HUDEP-2 (cell line): ENCODE data around the gene POGZ.

Experiments used
- DNase-seq, 76 experiments: peaks; one replicate each; lab custom pipeline; 2025; ENCODE audit not compliant: unreplicated experiment in 76 of 76; lab: John Stamatoyannopoulos, UW

The POGZ gene, protein sequence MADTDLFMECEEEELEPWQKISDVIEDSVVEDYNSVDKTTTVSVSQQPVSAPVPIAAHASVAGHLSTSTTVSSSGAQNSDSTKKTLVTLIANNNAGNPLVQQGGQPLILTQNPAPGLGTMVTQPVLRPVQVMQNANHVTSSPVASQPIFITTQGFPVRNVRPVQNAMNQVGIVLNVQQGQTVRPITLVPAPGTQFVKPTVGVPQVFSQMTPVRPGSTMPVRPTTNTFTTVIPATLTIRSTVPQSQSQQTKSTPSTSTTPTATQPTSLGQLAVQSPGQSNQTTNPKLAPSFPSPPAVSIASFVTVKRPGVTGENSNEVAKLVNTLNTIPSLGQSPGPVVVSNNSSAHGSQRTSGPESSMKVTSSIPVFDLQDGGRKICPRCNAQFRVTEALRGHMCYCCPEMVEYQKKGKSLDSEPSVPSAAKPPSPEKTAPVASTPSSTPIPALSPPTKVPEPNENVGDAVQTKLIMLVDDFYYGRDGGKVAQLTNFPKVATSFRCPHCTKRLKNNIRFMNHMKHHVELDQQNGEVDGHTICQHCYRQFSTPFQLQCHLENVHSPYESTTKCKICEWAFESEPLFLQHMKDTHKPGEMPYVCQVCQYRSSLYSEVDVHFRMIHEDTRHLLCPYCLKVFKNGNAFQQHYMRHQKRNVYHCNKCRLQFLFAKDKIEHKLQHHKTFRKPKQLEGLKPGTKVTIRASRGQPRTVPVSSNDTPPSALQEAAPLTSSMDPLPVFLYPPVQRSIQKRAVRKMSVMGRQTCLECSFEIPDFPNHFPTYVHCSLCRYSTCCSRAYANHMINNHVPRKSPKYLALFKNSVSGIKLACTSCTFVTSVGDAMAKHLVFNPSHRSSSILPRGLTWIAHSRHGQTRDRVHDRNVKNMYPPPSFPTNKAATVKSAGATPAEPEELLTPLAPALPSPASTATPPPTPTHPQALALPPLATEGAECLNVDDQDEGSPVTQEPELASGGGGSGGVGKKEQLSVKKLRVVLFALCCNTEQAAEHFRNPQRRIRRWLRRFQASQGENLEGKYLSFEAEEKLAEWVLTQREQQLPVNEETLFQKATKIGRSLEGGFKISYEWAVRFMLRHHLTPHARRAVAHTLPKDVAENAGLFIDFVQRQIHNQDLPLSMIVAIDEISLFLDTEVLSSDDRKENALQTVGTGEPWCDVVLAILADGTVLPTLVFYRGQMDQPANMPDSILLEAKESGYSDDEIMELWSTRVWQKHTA (N-terminal part only)

DNA sequence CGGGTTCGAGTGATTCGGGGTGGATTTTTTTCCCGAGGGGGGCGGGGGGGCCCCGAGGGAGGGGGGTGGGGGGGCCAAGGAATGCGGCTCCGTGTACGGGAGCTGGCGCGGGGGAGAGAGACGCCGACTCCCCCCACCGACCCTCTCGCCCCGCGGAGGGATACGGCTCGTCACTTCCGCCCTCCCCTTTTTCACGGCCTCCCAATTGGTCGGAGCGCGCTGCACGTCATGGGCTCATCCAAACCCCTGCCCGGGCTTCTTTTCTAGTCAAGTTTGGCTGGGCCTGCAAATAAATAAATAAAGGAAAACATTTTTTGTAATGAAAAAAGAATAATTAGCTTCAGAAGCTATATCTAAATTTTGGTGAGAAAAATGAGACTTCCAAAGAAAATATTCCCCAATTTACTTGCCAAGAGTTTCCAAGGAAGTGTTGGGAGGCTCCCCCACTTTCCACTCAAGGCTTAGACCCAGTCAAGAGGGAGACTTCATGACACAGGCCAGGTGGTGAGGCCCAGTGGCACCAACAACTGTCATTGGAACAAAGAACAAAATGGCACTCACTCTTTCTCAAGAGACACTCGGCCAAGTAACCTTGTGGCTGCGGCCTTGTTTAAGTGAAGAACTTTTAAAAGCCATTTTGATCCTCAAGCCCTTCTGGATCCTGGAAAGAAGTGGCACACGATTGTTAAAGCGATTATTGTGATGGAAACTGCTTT lies at the start of gene POGZ:
TSS of gene POGZ (minus strand) at position 164 of the 716 bp plus-strand sequence. CDS start 17,290 bp downstream, outside the sequence.
- DNase-seq: peak in 75 of 76 experiments; percentile 11 to 95 (median 90)

DNA sequence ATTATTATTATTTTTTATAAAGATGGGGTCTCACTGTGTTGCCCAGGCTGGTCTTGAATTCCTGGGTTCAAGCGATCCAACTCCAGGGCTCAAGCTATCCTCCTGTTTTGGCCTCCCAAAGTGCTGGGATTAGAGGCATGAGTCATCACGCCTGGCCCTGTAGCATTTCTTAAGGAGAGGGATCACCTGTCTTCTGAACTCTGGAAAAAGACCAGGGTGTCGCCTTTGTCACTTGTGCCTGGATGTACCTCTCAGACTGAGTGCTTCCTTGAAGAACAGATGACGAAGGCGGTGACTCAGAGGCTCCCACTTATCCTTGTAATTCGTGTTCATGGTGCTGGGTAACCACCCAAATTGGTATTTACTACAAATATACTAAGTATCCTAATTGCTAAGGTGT lies 49.5 kb upstream of the POGZ start:
- DNase-seq: no peak

DNA sequence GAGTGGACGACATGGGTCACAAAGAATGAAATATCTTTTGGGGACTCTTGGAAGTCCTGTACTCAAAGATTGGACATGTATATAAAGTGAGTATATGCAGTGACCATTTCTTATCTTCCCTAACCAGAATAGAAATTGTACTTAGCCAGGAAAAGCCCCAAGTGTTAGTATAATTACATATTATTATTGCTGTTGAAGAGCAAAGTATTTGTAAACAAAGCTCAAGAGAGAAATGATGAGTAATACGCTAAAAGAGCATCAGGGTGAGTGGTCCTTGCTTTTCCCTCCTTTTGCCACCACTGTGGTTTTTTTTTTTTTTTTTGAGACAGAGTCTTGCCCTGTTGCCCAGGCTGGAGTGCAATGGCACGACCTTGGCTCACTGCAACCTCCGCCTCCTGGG lies 45.5 kb upstream of the POGZ start:
- DNase-seq: no peak

DNA sequence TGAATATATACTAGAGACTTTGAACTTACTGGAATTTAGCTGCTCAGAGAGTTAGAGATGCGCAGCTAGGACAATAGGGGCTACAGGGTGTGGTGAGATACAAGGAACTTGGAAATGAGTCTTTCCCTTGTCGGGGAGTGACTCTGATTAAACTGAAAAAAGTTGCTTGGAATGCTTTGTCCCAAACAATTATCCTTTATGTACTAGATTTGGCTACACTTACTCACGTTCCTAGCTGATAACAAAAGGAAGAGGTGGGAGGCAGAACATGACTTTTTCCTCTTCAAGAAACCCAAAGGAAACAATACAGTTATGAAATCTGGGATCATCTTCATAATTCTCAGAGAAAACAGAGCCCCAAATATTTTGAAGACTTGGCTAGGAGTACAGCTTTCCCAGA lies 45.0 kb upstream of the POGZ start:
- no peak for DNase-seq

DNA sequence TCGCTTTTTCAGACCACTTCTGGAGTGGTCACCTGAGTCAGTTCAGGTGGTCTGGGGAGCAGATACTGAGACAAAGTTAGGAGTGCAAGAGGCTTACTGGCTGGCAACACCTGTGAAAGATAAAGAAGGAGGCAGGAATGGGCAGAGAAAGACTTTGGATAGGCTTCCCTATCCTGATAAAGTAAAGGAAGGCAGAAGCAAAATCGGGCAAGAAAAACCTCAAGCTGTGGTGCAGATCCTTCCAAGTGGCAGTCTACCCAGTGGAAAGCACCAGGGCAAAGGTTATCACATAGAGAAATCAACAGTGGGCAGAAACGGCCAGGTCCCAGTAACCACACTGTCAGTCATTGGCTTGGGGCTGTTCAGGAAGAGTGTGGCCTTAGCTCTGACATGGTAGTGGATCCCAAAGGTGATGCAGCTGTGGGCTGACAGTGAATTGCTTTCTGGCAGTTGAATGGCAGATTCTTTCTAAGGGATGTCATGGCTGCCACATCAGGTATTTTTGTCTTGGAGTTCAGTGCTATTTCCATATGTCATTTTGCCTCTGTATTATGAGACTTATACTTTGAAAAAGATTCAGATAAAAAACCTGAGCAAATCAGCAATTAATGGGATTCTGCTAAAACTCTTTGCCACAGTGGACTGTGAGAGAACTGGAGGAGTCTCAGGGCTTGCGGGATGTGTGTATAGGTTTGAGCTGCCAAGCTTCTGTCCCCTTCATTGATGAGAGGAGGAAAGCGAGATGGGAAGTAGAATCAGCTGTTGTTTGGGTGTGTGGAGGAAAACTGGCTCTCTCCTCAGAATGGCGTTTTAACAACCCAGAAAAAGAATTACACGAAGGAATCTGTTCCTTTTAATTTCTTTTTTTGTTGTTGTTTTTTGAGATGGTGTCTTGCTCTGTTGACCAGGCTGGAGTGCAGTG lies 43.8 kb upstream of the POGZ start:
- no peak for DNase-seq

DNA sequence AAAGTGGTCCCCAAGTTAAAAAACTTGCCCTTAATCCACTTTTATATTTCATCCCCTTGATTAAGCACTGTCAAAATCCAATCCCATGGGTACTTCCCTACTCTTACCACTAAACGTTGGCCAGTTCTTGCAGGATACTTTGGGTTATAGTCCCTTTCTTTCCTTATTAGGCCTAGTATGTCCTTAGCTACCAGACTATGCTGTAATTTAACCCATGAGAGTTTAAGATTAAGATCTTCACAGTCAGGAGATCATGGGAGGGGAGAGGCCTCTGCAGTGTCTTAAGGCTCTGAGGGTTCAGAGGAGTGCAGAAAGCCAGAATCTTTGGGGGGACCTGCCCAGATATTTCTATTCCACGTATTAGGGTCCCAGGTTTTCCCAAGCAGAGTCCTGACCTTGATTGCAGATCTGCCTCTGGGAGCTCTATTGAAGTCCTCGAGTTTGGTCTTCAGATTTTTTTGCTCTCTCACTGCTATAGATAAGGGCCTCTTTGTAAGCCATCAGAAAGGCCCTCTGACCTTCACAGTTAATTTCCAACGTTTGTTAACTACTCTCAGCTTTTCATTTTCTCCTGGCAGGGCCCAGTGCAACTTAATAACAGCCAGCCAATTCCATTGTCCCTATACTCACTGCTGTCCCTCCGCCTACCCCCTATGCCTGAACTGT lies 42.9 kb upstream of the POGZ start:
- DNase-seq: peak in 1 of 76 experiments; percentile 21

DNA sequence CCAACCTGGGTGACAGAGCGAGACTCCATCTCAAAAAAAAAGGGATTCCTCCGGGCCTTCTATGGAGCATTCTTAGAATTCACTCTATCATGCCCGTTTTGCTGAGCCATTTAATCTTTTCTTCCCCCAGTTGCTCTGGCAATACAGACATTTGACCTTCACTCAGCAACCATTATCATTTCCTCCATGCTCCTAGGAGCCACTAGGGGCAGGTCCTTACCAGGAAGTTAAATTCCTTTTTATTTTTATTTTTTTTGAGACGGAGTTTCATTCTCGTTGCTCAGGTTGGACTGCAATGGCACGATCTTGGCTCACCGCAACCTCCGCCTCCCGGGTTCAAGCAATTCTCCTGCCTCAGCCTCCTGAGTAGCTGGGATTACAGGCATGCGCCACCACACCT lies 42.2 kb upstream of the POGZ start:
- DNase-seq: no peak

DNA sequence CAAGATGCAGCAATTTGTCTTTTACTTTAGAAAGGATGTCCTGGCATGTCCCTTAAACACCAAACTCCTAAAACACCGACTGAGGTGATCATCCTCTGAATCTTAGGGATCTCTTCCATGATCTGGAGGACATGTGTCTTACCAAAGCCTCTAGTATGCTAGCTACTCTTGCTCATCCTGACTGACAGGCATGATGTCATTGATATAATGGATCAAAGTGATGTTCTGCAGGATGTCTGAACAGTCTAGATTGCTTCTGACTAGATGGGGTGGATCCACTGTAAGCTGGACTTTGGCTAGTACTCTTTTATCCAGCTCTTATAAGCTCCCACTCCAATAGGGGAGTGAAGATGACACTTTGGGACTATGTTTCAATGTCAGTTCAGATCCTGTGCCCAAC lies 40.6 kb upstream of the POGZ start:
- no peak for DNase-seq

DNA sequence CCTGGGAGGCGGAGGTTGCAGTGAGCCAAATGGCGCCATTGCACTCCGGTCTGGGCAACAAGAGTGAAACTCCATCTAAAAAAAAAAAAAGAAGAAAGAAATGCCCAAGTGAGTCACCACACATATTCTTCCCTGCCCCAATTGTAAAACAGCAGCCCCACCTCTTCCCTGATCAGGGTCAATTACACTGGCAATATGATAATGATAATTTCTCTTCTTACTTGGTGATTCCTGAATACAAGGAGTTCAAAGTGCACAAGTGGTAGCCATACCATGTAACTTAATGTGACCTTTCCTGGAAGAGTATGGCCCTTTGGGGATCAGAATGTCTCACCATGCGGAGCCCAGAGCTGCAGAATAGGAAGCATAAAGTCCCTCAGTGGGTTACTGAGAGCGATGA lies 40.1 kb upstream of the POGZ start:
- DNase-seq: no peak

DNA sequence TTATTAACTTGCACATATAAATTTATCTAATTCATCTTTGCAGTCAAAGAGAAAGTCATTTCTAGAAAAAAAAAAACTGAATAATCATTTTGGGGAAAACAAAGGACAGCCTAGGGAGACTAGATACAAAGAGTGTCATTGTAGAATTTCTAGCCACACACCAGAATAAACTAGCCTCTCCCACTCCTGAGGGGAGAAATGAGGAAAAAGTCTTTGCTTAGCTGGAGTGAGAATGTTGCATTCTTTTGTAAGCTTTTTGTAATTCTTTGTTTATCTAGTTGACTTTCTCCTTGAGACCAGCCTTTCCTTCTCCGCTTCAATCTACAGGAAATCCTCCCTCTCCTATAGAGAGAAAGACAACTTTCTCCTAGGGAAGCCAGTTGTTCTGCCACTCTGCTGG lies 36.0 kb upstream of the POGZ start:
- DNase-seq: no peak

DNA sequence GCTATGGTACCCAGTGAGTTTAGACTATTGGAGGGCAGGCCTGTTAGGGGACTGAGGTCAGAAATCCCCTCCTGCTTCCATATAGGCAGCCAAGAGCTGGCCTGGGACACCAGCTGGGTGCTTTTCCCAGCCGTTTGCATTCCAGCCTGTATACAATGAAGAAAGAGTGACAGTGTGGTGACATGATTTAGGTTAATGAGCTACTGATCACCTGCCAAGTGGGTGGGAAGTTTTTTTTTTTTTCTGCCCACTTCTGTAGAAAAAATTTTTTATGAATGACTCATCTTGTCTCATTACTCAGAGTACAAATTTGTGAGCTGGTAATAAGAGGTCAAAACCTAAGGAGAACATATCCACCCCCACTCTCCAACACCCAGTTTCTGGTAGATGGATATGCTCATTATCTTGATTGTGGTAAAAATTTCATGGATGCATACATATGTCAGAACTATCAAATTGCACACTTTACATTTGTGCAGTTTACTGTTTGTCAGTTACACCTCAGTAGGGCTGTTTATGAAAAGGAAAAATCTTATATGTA lies 35.5 kb upstream of the POGZ start:
- DNase-seq: peak in 18 of 76 experiments; percentile 6 to 64 (median 25)

DNA sequence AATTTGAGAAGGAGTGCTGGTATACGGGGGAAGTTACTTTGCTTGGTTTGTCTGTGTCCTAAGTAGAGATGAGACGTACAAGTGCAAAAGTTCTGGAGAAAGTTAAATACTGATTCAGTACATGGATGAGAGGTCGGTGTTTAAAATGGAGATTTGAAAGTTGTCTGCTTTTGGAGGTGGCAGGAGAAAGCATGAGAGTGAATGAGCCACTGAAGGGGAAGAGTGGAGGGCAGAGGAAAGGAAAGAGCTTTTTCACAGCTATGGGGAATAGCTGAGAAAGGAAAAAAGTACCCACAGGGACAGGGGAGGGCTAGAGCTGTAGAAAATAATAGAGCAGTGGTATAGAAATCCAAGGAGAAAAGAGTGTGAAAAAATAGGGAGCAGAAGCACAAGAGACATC lies 33.7 kb upstream of the POGZ start:
- no peak for DNase-seq

DNA sequence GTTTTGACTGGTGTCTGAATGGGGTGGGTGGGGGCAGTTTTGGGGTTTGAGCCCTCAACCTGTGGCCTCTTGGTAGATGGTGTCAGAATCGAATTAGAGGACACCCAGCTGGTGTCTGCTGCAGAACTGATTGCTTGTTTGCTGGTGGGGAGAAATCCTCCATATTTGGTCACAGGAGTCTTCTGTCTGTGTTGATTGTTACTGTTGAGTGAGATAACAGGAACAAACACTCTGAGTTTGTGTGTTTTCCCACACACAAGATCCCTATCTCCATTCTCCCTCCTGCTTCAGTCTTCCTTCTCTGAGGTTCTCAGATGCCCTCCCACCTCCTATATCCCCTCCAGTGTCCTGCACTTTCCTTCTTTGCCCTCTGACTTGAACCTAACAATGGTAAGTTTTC lies 32.8 kb upstream of the POGZ start:
- DNase-seq: peak in 4 of 76 experiments; percentile 6 to 39 (median 10)

DNA sequence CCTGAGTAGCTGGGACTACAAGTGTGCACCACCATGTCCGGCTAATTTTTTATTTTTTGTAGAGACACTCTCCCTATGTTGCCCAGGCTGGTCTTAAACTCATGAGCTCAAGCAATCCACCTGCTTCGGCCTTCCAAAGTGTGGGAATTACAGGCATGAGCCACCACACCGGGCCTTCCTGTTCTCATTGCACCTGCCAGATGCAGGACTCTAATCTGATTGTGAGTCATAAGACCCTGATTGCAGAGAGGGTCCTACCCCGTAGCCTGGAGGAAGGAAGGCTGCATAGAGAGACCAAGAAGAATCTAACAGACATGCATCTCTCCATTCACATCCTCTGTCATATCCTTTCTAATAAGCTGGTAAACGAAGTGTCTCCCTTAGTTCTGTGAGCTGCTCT lies 32.3 kb upstream of the POGZ start:
- no peak for DNase-seq

DNA sequence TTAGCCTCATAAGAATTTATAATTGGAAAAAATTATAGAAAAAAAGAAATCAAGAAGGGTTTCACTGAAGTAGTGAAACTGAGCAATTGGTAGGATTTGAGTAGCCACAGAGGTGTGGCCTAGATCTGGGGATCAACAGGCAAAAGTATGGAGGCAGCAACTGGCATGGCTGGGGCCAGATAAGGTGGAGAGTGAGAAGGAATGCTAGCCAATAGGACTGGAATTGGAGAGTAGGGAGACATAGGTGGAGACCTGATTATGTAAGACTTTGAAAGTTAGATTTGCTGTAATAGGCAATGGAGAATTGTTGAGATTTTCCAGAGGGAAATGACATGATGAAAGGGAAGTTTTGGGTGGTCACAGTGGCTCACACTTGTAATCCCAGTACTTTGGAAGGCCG lies 27.3 kb upstream of the POGZ start:
- DNase-seq: no peak

DNA sequence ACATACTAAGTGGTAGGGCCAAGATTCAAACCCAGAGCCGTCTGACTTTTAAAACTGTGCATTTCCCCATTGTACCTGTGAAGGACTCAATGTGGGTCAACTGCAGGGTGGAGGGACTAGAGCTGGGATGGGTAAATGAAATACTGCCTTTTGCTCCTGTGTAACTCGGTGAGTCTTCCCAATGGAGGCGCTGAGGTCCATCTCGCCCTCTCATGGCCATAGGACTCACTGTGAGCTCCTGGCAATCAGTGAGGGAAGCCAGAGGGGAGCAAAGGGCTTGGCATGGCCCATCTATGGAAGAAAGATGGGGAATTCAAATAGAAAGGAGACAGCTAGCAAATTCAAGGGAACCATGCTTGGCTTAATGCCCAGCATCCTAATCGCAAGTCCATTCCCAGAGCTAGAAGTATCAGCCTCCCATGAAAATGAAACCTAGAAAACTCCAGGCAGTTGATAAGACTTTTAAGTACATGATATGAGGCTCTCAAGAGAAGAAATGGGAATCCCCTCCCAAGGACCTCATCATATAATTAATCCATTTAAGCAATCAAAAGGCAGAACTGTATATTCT lies 26.5 kb upstream of the POGZ start:
- DNase-seq: no peak

DNA sequence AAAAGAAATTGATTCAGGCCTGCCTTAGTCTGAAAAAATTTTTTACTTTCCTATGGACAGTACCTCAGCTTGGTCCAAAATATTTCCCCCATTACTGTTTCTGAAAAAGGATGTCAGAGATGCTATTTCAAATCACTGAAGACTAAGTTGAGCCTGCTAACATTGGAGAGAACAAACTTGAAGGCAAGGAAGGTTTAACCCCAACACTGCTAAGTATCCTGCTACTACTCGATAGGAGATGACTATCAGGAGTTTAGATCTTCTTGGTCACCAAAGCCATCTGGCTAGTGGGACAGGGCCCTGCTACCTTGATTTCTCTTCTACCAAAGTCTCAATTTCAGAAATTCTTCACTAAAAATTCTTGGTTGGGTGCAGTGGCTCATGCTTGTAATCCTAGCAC lies 22.7 kb upstream of the POGZ start:
- DNase-seq: no peak

DNA sequence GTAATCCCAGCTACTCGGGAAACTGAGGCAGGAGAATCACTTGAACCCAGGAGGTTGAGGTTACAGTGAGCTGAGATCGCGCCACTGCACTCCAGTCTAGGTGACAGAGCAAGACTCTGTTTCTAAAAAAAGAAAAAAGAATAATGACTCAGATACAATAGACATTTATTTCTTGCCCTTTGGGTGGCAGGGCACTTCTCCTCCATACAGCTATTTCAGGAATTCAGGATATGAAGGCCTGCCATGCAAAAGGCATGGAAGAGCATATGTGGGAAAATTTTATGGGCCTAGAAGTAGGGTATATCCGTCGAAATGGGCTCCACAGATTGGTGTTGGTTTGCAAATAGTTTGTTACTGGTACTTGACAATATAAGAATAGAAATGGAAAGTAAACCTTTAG lies 20.2 kb upstream of the POGZ start:
- DNase-seq: no peak
